HG03159 (cell line): ENCODE measurements around the gene CACNG7.
"Not testable (repeated sequence)": the region's sequence is repeated elsewhere in the genome, so short reads cannot be mapped to it uniquely, and the experiment has no call there.

Experiments used
- ATAC-seq: cut with Tn5 transposase; IDR thresholded peaks from one replicate; pipeline ENCODE4 v1.9.1; 2021; ENCODE audit warnings: mild to moderate bottlenecking, moderate library complexity; ENCODE audit not compliant: unreplicated experiment

CACNG7 gene

DNA sequence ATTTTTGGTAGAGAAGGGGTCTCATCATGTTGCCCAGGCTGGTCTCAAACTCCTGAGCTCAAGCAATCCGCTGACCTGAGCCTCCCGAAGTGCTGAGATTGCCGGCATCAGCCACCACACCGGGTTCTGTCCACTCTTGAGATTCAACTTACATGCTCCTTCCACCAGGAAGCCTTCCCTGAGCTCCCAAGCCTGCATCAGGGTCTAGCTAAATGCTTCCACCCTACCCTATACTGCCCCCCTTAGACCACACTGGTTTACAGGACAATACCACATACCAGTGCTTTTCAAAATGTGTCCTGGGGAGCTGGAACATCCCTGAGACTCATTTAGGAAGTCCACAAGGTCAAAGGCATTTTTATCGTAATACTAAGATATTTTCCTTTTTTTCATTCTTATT, 38.5 kb downstream of the CACNG7 start:
- no peak for ATAC-seq

DNA sequence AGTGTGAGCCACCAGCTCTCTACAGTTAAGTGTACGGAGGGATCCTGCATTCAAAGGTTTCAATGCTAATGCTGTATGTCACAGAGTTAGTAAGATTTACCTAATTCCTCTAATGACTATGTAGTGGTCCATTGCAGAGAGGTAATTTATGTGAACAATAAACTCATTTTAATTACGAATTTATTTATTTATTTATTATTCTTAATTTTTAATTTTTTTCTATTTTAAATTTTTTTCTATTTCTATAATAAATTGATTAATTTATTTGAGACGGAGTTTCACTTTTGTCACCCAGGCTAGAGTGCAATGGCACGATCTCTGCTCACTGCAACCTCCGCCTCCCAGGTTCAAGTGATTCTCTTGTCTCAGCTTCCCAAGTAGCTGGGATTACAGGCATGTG, 39.5 kb downstream of the CACNG7 start:
- not testable (repeated sequence) for ATAC-seq

GRCh38 chr19:53951436-53951835, 42.4 kb downstream of the CACNG7 start:
- no peak for ATAC-seq

- no peak for ATAC-seq
Measured at GRCh38 chr19:53951947-53952346, 42.9 kb downstream of the CACNG7 start.

- no peak for ATAC-seq
Measured at GRCh38 chr19:53953383-53953782, 44.3 kb downstream of the CACNG7 start.

DNA sequence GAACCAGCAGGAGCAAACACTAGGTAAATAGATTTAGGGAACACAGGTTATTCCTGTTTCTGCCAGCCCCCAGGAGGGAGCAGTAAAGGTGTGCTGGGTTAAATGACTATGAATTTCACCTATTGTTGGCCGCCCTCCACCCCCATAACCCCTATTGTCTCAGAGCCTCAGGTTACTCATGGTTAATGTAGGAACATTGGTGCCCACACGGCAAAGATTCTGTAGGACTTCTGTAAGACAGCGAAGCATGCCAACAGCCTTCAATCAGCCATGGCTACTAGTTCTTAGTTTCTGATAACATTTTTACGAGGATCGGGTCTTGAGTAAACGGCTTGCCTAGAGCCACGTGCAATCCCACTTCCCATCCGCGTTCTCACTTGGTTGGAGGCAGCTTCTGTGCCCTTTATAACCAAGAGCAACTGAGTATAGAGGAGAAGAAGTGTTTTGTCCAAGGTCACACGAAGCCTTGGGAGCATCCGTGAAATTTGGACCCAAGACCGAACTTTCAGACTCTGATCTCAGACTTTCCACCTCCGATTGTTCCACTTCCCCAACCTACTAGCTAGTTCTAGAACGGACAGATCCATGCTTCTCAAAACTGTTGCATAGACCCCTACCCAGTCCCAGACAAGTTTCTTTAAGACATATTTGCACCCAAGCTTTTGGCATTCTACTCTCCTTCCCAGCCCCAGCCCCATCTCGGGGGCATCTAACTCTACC, 48.5 kb downstream of the CACNG7 start:
- ATAC-seq, result no peak

DNA sequence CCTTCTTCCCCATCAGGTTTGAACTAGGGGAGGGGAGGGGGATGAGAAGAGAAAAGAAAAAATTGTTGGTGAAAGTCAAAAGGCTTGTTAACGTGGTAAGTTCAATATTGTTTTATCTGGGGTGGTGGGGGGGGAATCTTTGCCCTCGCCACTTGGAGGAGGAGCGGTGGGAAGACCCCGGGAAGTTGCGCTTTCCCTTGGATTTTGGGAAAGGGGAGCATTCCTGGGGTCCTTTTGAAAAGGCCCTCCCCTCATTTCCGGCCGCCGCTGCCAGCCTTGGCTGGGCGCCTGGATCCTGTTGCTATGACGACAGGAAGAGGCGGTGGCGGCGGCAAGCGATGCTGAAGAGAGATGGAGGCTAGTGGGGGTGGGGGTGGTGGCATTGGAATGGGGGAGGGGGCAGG, 49.1 kb downstream of the CACNG7 start:
- ATAC-seq, result no peak

- no peak for ATAC-seq
Measured at GRCh38 chr19:53958823-53959757, 50.0 kb downstream of the CACNG7 start.

- no peak for ATAC-seq
Measured at GRCh38 chr19:53960187-53960586, 51.1 kb downstream of the CACNG7 start.

DNA sequence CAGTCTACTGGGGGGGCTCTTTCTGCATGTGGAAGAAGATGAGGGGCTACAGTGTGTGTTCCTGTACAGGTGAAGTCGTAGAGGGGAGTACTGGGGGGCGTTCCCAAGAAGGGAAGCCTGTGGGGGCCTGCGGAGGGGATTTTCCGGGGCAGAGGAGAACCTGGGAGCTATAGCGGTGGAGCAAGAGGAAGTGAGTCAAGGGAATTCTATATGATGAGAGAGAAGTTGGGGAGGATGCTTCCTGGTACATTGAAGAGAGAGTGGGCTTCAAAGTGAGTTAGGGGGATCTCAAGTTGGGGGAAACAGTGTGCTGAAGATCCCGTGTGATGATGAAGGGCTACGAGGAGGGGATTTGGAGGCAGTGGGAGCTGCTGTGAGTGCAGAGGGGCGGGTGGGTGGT, 51.8 kb downstream of the CACNG7 start:
- no peak for ATAC-seq

GRCh38 chr19:53961523-53962356, 52.7 kb downstream of the CACNG7 start:
- ATAC-seq, result no peak

- no peak for ATAC-seq
Measured at GRCh38 chr19:53962887-53963431, 53.9 kb downstream of the CACNG7 start, which contains the start of gene CACNG8. TSS of gene CACNG8 (plus strand) at chr19:53962937.

GRCh38 chr19:53965091-53965490, 56.0 kb downstream of the CACNG7 start:
- ATAC-seq, result no peak

DNA sequence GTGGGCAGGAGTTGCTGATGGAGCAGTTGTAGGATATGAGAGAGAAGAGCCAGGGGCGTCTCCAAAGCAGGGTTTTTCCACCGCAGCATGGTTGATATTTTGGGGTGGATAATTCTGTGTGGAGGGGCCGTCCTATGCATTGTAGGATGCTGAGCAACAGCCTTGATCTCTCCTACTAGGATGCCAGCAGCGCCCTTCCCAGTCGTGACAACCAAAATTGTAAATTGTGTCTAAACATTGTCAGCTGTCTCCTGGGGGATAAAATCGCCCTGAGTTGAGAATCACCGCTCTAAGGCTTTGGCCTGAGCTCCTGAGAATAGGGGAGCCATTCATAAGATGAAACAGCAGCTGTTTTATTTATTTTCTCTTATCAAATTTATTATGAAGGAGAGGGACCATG, 57.9 kb downstream of the CACNG7 start:
- no peak for ATAC-seq

GRCh38 chr19:53969366-53969765, 60.3 kb downstream of the CACNG7 start:
- no peak for ATAC-seq

GRCh38 chr19:53971673-53972072, 62.6 kb downstream of the CACNG7 start:
- ATAC-seq, result no peak

GRCh38 chr19:53977429-53977990, 68.4 kb downstream of the CACNG7 start:
- no peak for ATAC-seq

DNA sequence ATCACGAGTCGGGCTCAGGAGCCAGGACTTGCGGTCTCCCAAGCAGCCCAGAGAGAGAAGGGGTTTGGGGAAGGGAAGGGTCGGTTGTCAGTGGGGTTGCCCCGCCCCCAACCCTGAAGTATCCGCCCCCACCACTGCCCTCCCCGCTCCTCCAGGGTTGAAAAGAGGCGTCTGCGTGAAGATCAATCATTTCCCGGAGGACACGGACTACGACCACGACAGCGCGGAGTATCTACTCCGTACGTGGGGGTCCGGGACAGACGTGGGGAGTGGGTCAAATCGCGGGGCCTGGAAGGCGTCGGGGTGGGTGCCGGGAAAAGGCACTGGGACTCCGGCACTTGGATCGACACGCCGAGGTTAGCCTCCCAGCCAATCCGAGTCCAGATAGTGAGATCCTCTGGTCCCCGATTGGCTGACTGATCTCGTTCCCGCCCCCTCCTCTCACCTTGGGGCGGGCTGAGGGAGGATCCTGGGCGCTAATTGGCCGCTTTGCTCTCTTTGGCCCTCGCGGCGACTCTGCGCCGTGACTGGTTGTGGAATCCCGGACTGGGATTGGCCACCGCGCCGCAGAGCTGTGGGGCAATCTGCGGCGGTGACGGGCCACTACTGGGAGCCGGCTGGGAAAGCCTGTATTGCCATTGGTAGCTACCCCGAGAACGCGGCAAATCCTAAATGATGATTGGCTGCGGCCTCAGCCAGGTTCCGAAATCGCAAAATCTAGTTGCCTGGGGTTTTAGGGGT, 69.1 kb downstream of the CACNG7 start:
- ATAC-seq, result no peak

- ATAC-seq, result no peak
Measured at GRCh38 chr19:53978975-53979801, 70.1 kb downstream of the CACNG7 start.
